NCI-H2081 (cell line): Measurements from ENCODE around the gene BCKDHA.
"Not testable (repeated sequence)": the region's sequence is repeated elsewhere in the genome, so short reads cannot be mapped to it uniquely, and the experiment has no call there.

Source experiments
- DNase-seq, 2 experiments: peaks; one replicate each; lab custom pipeline; 2025; lab: John Stamatoyannopoulos, UW

The BCKDHA gene

GRCh38 chr19:41405776-41406175 is 8.2 kb downstream of the BCKDHA start:
- DNase-seq, result no peak

DNA sequence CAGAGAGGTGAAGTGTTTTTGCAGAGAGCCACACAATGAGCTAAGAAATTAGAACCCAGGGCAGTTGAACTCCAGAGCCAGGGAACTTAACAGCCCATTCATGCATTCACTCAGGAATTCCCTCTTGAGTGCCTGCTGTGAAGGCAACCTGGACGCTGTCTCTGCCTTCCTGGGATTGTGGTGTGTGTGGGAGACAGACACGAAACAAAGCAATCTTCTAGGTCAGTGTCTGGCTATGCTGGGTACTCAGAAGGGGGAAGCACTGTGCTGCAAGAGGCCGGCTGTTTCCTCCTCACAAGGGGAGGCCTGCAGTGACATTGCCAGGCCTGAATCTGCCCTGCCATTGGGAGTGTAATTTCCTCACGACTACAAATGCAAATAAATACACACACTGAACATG is 9.7 kb downstream of the BCKDHA start:
- no peak for DNase-seq

- DNase-seq, result no peak
These were observed 10.6 kb downstream of the BCKDHA start for GRCh38 chr19:41408256-41408655.

- DNase-seq, result not testable (repeated sequence)
These were observed 11.2 kb downstream of the BCKDHA start for GRCh38 chr19:41408846-41409245.

GRCh38 chr19:41409288-41409687 is 11.7 kb downstream of the BCKDHA start:
- no peak for DNase-seq

GRCh38 chr19:41410336-41411054 is 12.9 kb downstream of the BCKDHA start:
- DNase-seq, result no peak

DNA sequence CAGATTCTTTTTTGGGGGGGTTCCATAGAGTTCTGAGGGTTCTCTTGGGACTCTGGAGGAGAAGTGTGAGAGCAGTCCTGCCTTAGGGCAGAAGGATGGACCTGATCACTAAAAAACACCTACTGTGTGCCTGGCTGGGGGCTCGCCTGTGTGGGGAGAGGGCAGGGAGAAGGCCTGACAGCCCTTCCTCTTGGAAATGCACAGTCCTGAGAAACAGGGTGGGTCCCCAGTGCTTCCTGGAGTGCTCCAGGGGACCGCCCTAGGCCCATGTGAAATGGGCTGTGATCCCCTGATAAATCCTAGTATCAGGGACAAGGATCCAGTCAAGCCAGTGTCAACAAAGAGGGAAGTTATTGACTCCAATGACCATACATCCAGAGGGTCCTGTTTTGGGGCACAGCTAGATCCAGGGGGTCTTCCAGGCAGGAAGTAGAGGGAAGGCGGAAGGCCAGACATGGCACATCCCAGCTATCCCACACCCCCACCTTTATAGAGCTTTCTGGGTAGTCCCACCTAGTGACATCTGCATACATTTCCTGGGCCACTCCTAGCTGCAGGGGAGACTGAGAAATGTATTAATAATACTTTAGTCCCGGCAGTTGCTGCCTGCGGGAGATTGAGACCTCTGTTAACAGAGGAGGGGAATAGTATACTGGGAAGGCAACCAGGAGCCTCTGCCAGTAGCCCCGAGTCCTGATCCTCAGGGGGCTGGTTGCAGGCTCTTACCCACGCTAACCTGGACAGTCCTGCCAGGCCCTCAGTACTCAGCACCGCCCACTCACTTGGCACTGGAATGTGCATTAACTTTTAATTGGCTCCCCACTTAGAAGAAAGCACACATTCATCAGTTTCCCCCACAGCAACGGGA is 13.7 kb downstream of the BCKDHA start:
- no peak for DNase-seq

DNA sequence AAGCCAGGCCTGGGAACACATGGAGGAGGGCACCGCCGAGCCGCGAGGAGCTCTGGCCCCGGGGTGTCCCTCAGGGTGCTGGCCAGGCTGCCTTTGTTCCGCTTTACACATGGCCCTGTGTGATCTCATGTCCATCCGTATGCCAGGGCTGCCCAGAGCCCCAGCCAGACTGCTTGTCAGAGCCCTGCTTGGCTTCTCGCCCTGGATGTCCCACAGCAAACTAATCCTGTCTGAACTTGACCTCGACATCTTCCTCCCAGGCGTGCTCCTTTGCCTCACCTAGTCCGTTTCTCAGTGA is 14.3 kb downstream of the BCKDHA start:
- no peak for DNase-seq

GRCh38 chr19:41412953-41413352 is 15.3 kb downstream of the BCKDHA start:
- no peak for DNase-seq

DNA sequence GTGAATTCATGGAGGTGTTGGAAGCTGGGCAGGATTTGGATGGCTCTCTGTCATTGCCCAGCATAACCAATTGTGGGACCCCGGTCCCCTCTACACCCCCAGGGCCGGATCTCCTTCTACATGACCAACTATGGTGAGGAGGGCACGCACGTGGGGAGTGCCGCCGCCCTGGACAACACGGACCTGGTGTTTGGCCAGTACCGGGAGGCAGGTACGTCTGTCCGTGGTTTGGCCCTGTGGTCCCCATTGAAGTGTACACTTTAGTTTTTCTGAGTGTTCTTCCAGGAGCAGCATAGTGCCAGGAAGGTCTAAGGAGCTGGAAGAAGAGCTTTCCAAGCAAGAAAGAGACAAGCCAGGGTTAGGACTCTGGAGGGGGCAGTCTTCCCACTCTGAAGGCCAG is 16.3 kb downstream of the BCKDHA start:
- DNase-seq, result no peak

DNA sequence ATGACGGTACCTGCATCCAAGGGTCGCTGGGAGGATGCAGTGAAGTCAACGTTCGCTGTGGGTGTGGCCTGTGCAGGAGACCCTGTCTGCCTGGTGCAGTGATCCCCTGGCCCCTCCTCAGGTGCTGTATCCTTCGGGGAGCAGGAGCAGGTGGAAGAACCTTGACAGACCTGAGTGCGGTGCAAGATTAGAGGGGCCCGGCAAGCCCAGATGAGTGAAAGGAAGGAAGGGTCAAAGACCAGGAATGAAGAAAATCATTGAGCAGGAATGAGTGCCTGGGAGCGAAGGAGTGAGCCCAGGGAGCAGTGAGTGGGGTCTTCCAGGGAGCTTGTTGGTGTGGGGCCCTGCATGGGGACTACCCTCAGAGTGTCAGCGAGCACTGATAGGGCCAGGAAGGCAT is 16.8 kb downstream of the BCKDHA start:
- no peak for DNase-seq

GRCh38 chr19:41415154-41415571 is 17.5 kb downstream of the BCKDHA start:
- no peak for DNase-seq

DNA sequence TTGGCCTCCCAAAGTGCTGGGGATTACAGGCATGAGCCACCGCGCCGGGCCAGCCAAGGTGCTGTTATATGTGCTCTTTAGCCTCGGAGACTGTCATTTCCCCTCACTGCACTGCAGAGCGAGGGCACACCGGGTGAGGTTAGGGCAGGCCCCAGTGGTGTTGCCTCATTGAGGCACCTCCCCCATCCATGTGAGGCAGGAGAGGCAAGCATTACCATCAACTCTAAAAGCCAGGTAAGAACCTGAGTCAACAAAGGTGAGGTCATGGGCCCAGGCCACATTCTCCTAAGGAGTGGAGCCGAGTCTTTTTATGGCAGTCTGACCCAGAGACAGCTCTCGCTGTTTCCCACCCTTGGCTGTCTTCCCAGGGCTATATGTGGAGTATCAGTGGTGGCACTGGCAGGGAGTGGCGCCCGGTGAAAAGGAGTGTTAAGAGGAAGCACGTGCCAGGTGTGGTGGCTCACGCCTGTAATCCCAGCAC is 18.6 kb downstream of the BCKDHA start:
- DNase-seq, result no peak

- no peak for DNase-seq
These were observed 22.7 kb downstream of the BCKDHA start for GRCh38 chr19:41420101-41420880.

- peak in 1 of 2 experiments; percentile 14 for DNase-seq
These were observed 23.7 kb downstream of the BCKDHA start for GRCh38 chr19:41421314-41421713.

GRCh38 chr19:41421973-41422372 is 24.4 kb downstream of the BCKDHA start:
- no peak for DNase-seq

DNA sequence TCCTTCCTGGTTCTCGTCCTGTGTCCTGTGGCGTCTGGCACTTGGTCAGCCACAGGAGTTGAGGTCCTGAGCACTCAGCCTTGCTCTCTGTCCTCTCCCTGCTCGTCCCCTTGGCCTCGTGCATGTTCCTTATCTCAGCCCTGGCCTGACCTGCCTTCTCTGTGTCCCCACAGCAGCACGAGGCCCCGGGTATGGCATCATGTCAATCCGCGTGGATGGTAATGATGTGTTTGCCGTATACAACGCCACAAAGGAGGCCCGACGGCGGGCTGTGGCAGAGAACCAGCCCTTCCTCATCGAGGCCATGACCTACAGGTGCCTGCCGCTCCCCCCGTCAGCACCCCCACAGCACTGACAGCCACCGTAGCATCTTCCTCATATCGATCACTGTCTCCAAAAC is 24.8 kb downstream of the BCKDHA start:
- no peak for DNase-seq

DNA sequence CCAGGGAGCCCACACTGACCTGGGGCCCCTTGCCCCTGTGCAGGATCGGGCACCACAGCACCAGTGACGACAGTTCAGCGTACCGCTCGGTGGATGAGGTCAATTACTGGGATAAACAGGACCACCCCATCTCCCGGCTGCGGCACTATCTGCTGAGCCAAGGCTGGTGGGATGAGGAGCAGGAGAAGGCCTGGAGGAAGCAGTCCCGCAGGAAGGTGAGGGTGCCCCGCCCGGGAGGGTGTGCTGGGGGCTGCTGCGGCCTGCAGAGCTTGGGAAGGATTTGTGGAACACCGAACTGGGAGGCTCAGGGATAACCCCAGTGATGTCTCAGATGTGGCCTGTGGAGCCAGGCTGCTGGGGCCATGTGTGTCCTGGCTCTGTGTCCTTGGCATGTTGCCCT is 25.3 kb downstream of the BCKDHA start:
- no peak for DNase-seq

DNA sequence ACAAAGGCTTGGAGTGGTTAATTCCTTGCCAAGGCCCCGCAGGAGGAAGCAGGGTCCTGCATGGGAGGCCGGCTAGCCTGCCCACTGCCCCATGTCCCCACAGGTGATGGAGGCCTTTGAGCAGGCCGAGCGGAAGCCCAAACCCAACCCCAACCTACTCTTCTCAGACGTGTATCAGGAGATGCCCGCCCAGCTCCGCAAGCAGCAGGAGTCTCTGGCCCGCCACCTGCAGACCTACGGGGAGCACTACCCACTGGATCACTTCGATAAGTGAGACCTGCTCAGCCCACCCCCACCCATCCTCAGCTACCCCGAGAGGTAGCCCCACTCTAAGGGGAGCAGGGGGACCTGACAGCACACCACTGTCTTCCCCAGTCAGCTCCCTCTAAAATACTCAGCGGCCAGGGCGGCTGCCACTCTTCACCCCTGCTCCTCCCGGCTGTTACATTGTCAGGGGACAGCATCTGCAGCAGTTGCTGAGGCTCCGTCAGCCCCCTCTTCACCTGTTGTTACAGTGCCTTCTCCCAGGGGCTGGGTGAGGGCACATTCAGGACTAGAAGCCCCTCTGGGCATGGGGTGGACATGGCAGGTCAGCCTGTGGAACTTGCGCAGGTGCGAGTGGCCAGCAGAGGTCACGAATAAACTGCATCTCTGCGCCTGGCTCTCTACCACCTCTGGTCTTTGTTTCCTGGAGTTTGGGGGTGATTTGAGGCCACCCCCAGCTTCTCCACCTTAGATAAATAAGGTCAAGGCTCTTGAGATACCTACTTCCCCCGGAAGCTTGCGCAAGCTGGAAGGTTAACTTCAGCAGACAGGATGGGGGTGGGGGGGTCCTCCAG is 26.9 kb downstream of the BCKDHA start:
- no peak for DNase-seq

- no peak for DNase-seq
These were observed 27.8 kb downstream of the BCKDHA start for GRCh38 chr19:41425174-41426115.
